CD4-positive, alpha-beta T cell treated with Interleukin-4 for 1 hour (primary cell): ENCODE data around the gene ATG2B.

Source experiments
- DNase-seq, 2 donors: peaks; one replicate each; pipeline ENCODE4 v3.0.0-alpha.2; 2020 to 2022

The ATG2B gene

GRCh38 chr14:96270565-96271420 is 92.3 kb downstream of the ATG2B start:
- DNase-seq, result no peak

GRCh38 chr14:96269359-96269710 is 93.8 kb downstream of the ATG2B start:
- DNase-seq, result no peak

GRCh38 chr14:96268431-96269358 is 94.4 kb downstream of the ATG2B start:
- DNase-seq, result no peak

GRCh38 chr14:96267916-96268315 is 95.2 kb downstream of the ATG2B start:
- no peak for DNase-seq

GRCh38 chr14:96267336-96267735 is 95.8 kb downstream of the ATG2B start:
- DNase-seq, result no peak

- no peak for DNase-seq
These were observed 97.6 kb downstream of the ATG2B start for GRCh38 chr14:96265383-96266095.

GRCh38 chr14:96264853-96265252 is 98.3 kb downstream of the ATG2B start:
- DNase-seq, result no peak

GRCh38 chr14:96264200-96264553 is 99.0 kb downstream of the ATG2B start:
- no peak for DNase-seq

- no peak for DNase-seq
These were observed 99.6 kb downstream of the ATG2B start for GRCh38 chr14:96263347-96264199.

- DNase-seq, result no peak
These were observed 101.1 kb downstream of the ATG2B start for GRCh38 chr14:96261772-96262655.

- DNase-seq, result no peak
These were observed 102.1 kb downstream of the ATG2B start for GRCh38 chr14:96261053-96261452.

GRCh38 chr14:96260341-96260821 is 102.8 kb downstream of the ATG2B start:
- DNase-seq, result no peak

- DNase-seq, result no peak
These were observed 105.2 kb downstream of the ATG2B start for GRCh38 chr14:96257900-96258299.

- no peak for DNase-seq
These were observed 106.1 kb downstream of the ATG2B start for GRCh38 chr14:96257056-96257455.

- no peak for DNase-seq
These were observed 106.7 kb downstream of the ATG2B start for GRCh38 chr14:96256407-96256806.

GRCh38 chr14:96255501-96256366 is 107.4 kb downstream of the ATG2B start, which contains the start of gene BDKRB1:
TSS of gene BDKRB1 (plus strand) at chr14:96256210. CDS start at chr14:96263683, 7,473 bp downstream.
- DNase-seq, result no peak

GRCh38 chr14:96254687-96255086 is 108.5 kb downstream of the ATG2B start:
- DNase-seq, result no peak

GRCh38 chr14:96252999-96253539 is 110.1 kb downstream of the ATG2B start:
- no peak for DNase-seq

GRCh38 chr14:96252323-96252998 is 110.7 kb downstream of the ATG2B start:
- DNase-seq, result no peak
